Measurements from ENCODE around the gene KXD1. TPM values are rescaled to one million over a fixed set of nuclear protein-coding genes. Genes with fewer than 3 reads are reported as not detected.

Gene KXD1
- total and polyA plus RNA-seq, 10 of the 15 experiments (the other 5 are each of a cell fraction or from before 2014, with no cell fraction given) = 27.5 to 209 (median 129) TPM

DNA sequence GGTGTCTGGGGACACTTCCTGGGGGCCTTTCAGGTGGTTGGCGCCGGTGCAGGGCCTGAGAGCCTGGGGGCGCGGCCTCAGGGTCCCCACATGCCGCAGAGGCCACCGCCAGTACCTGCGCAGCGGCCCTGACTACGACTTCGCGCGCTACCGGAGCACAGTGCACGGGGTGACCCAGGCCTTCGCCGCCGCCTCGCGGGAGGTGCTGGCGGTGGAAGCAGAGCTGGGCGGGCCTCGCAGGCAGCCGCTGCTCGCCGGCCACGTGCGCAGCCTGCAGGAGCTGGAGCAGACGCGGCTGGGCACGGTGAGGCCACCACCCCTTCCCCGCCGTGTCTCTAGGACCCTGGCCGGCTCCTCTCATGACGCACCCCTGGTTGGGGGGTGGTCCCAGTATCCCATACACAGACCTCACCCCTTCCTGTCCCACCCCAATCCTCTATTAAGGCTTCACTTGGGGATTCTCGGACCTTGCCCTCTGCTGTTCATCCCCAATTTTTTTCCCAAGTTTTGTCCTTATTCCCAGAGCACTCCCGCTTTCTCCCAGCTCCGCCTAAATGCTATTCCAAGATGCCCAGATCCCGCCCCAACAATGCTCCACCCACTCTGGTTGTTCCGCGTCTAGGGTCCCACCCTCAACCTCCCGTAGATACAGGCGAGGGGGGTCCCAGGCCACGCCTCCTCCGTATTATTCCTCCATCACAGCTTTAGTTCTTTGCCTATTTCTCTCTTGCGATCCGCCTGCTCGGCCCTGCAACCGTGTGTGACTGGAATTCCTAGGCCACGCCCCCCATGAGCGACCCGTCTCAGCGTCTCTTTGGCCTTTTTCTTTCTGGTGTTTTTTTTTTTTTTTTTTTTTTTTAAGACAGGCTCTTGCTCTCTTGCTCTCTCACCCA is 32.0 kb downstream of the KXD1 start (continued):
- peak; percentile 96 for TF ChIP-seq MXI1 (IDR thresholded peaks at IDR 0.05; ENCODE audit: low read depth, low read length)
- TF ChIP-seq NR2F1 (conservative IDR thresholded peaks at IDR 0.05) = peak; percentile 49; the same call in 1 of the 2 replicates
- 0 out of 2 replicates have a peak, but pooled peaks have one; percentile 3 for TF ChIP-seq SIN3A (IDR thresholded peaks at IDR 0.05; ENCODE audit: low read depth, low read length)
- TF ChIP-seq, protein P1, sequence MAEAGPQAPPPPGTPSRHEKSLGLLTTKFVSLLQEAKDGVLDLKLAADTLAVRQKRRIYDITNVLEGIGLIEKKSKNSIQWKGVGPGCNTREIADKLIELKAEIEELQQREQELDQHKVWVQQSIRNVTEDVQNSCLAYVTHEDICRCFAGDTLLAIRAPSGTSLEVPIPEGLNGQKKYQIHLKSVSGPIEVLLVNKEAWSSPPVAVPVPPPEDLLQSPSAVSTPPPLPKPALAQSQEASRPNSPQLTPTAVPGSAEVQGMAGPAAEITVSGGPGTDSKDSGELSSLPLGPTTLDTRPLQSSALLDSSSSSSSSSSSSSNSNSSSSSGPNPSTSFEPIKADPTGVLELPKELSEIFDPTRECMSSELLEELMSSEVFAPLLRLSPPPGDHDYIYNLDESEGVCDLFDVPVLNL (IDR thresholded peaks at IDR 0.05; ENCODE audit: low read depth, low read length) = peak; percentile 21; the same call in 1 of the 2 replicates
- peak; percentile 96 for TF ChIP-seq MYC (IDR thresholded peaks at IDR 0.05; ENCODE audit: insufficient read depth, insufficient read length, insufficient replicate concordance, low read length, severe bottlenecking)
- TF ChIP-seq FOXM1 (IDR thresholded peaks at IDR 0.05; ENCODE audit: low read depth, low read length) = no peak
- TF ChIP-seq TARDBP (IDR thresholded peaks at IDR 0.05; ENCODE audit: borderline replicate concordance) = 0 out of 2 replicates have a peak, but pooled peaks have one; percentile 24
- peak; percentile 12; the same call in 1 of the 2 replicates for TF ChIP-seq BACH1 (IDR thresholded peaks at IDR 0.05; ENCODE audit: borderline replicate concordance)
- TF ChIP-seq CBX3 (IDR thresholded peaks at IDR 0.05; ENCODE audit: borderline replicate concordance, low read depth) = no peak
- peak; percentile 21 for TF ChIP-seq IKZF1 (conservative IDR thresholded peaks at IDR 0.05)
- TF ChIP-seq YY1 (IDR thresholded peaks at IDR 0.05; ENCODE audit: low read depth, low read length) = 0 out of 2 replicates have a peak, but pooled peaks have one; percentile 23
- TF ChIP-seq, protein P2, sequence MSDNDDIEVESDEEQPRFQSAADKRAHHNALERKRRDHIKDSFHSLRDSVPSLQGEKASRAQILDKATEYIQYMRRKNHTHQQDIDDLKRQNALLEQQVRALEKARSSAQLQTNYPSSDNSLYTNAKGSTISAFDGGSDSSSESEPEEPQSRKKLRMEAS (IDR thresholded peaks at IDR 0.05; ENCODE audit: low read depth, low read length) = peak; percentile 97
- TF ChIP-seq, protein P3, sequence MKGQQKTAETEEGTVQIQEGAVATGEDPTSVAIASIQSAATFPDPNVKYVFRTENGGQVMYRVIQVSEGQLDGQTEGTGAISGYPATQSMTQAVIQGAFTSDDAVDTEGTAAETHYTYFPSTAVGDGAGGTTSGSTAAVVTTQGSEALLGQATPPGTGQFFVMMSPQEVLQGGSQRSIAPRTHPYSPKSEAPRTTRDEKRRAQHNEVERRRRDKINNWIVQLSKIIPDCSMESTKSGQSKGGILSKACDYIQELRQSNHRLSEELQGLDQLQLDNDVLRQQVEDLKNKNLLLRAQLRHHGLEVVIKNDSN (IDR thresholded peaks at IDR 0.05; ENCODE audit: borderline replicate concordance, extremely low read length, insufficient read depth, low read depth, low read length) = peak; percentile 79
- TF ChIP-seq, protein P4, sequence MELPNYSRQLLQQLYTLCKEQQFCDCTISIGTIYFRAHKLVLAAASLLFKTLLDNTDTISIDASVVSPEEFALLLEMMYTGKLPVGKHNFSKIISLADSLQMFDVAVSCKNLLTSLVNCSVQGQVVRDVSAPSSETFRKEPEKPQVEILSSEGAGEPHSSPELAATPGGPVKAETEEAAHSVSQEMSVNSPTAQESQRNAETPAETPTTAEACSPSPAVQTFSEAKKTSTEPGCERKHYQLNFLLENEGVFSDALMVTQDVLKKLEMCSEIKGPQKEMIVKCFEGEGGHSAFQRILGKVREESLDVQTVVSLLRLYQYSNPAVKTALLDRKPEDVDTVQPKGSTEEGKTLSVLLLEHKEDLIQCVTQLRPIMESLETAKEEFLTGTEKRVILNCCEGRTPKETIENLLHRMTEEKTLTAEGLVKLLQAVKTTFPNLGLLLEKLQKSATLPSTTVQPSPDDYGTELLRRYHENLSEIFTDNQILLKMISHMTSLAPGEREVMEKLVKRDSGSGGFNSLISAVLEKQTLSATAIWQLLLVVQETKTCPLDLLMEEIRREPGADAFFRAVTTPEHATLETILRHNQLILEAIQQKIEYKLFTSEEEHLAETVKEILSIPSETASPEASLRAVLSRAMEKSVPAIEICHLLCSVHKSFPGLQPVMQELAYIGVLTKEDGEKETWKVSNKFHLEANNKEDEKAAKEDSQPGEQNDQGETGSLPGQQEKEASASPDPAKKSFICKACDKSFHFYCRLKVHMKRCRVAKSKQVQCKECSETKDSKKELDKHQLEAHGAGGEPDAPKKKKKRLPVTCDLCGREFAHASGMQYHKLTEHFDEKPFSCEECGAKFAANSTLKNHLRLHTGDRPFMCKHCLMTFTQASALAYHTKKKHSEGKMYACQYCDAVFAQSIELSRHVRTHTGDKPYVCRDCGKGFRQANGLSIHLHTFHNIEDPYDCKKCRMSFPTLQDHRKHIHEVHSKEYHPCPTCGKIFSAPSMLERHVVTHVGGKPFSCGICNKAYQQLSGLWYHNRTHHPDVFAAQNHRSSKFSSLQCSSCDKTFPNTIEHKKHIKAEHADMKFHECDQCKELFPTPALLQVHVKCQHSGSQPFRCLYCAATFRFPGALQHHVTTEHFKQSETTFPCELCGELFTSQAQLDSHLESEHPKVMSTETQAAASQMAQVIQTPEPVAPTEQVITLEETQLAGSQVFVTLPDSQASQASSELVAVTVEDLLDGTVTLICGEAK (IDR thresholded peaks at IDR 0.05; ENCODE audit: borderline replicate concordance) = no peak; the same call in 1 of the 2 replicates
- no peak for TF ChIP-seq WRNIP1 (IDR thresholded peaks at IDR 0.05; ENCODE audit: borderline replicate concordance, low read depth, low read length)
